HG03521 (cell line): ENCODE results near the gene KCNF1.

Experiments used
- ATAC-seq: cut with Tn5 transposase; IDR thresholded peaks from one replicate; pipeline ENCODE4 v1.9.1; 2021; ENCODE audit warnings: mild to moderate bottlenecking, moderate library complexity; ENCODE audit not compliant: unreplicated experiment

KCNF1 gene

GRCh38 chr2:10918661-10919409 is 7.1 kb downstream of the KCNF1 start:
- ATAC-seq = no peak

DNA sequence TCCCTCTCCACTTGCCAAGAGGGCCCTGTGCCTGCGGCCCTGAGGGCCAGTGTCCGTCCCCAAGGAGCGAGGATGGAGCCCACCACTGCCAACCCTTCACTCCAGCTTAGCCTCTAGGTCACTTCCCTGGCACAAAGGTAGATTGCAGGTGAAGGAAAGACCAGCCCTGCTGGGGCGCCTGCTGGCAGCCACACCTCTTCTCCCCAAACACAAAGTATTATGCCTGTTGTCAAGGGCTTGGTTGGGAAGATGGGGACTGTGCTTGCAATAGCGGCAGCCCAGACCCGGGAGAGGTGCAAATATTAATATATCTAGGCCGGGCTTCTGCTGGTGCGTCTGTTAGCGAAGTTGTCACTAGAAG is 7.7 kb downstream of the KCNF1 start:
- ATAC-seq = no peak

GRCh38 chr2:10919771-10920621 is 8.3 kb downstream of the KCNF1 start:
- ATAC-seq = no peak

DNA sequence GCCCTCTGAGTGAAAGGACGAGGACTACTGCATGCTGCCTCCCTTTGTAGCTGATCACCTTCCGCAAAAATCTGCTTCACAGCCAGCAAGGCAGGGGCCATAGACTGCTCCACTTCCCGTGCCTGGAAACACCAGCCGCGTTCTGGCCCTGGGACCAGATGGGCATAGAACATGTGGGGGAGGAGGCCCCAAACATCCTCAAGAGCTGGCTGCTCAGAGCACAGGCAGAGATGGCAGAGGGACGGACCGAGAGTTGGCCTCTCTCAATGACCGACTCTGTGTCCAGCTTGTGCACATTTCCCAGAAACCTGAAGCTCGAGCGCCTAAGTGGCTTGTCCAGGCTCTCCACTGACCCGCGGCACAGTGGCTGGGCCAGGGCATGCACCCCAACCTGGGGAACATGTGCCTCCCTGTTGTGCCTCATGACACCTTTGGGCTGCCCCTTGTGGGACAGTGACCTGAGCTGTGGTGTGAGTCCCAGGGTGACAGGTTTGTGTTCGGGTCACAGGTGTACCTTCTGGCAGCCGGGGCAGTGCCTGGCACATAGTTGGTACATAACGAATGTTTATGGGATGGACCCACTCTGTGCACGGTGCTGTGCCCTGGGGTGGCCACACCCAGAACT is 9.1 kb downstream of the KCNF1 start:
- no peak for ATAC-seq

DNA sequence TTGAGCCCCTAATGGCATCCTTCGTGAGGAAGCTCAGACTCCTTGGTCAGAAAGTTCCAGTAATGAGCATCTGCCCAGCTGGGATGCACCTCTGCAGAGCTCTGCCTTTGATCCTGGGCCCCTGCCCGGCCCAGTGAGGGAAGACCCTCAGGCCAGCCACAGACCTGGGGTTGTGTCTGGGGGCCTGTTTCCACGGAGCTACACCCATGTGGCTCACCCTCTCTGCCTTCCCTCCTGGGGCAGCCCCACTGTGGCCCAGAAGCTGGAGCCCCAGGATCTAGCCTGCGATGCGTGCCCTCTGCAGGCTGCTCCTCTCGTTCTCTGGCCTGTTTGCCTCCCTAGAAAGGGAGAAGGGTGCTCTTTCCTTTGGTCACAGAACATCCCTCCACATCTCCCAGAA is 9.8 kb downstream of the KCNF1 start:
- no peak for ATAC-seq

- no peak for ATAC-seq
Measured at GRCh38 chr2:10922307-10923007, 10.7 kb downstream of the KCNF1 start.

- ATAC-seq = no peak
Measured at GRCh38 chr2:10923008-10923375, 11.3 kb downstream of the KCNF1 start.

DNA sequence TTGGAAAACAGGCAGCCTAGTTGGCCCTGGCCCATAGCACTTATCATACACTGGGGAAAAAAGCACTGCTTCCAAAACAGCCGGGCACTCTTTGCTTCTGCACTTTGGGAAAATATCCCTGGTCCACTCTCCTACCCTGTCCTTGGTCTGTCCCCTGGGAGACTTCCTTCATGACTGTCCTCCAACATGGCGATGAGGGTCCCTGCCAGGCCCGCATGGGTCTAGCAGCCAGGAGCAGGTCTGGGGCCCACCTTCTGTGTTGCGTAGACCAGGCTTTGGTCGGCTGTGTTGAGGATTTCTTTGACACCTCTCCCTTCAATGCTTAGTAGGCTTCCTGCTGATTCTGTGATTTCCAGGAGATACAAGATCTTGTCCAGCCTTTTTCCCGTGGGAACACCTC is 12.2 kb downstream of the KCNF1 start:
- no peak for ATAC-seq

- ATAC-seq = no peak
Measured at GRCh38 chr2:10924441-10924840, 12.7 kb downstream of the KCNF1 start.

DNA sequence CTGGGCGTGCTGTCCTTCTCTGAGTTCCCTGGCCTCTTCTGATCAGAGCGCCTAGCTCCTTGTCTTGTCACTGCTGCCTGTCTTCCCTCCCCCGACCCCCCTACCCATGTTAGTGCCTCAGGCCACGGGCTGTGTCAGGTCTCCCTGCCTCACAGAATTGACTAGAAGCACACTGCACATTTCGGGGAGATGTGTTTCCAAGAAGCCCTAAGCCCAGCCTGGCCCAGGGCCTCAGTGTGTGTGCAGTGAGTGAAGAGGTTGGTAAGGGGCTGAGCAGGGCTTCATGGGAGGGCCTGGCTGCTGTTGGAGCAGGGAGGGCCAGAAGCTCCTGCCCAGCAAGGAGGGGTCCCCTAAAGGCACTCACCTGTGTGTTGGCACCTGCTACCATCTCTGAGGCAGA is 13.1 kb downstream of the KCNF1 start:
- ATAC-seq = no peak

DNA sequence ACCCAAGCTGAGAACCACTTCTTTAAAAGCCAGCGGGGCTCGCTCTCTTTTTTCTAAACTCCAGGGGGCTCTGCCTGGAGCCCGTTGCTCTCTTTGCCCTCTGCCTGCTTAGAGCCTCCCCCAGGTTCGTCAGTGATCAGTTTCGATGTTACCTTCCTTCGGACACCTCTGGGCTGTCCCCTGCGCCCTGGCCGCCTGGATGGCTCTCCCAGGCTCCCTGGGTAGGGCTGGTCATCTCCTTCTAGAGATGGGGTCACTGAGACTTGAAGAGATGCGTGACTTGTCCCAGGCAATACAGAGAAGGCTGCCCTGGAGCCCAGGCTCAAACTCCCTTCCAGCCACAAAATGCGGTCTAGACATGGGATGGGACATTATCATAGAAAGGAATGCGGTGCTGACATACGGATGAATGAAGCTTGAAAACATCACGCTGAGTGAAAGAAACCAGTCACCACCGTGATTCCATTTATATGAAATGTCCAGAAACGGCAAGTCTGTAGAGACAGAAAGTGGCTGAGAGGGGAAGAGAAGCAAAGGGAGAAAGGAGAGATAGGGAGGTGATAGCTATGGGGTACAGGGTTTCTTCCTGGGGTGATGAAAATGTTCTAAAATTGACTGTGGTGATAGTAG is 14.6 kb downstream of the KCNF1 start:
- ATAC-seq = no peak

- ATAC-seq = no peak
Measured at GRCh38 chr2:10930721-10931516, 19.2 kb downstream of the KCNF1 start.

GRCh38 chr2:10931710-10932255 is 20.0 kb downstream of the KCNF1 start:
- no peak for ATAC-seq

GRCh38 chr2:10932345-10933151 is 20.8 kb downstream of the KCNF1 start:
- no peak for ATAC-seq

GRCh38 chr2:10933700-10934225 is 22.0 kb downstream of the KCNF1 start:
- ATAC-seq = no peak

- no peak for ATAC-seq
Measured at GRCh38 chr2:10934308-10934978, 22.7 kb downstream of the KCNF1 start.

- no peak for ATAC-seq
Measured at GRCh38 chr2:10934979-10935350, 23.2 kb downstream of the KCNF1 start.

DNA sequence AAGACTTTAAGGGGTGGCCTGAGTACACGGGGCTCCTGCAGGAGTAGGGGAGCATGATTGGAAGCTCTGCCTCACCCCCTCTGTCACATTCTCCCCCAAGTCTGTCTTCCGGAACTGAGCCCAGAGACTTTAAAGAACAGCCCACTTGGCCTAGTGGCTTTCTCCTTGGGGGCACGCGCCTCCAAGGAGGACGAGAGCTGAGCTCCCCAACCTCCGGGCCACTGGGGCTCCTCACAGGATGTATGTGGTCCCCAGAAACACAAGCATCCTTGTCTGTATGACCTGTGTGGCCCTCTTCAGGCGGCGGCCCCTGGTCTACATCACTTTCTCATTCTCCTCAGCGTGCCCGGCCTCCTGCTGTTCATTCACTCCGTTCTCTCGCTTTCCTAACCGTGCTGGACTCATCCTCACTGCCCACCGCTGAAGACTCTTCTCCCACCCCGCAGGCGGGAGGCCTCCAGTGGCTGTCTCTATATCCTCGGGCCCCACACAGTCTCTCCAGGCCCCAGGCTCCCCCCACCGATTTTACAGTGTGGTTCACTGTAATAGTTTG is 23.7 kb downstream of the KCNF1 start:
- no peak for ATAC-seq
